ENCODE measurements around the gene NPAS3.

NPAS3 gene

DNA sequence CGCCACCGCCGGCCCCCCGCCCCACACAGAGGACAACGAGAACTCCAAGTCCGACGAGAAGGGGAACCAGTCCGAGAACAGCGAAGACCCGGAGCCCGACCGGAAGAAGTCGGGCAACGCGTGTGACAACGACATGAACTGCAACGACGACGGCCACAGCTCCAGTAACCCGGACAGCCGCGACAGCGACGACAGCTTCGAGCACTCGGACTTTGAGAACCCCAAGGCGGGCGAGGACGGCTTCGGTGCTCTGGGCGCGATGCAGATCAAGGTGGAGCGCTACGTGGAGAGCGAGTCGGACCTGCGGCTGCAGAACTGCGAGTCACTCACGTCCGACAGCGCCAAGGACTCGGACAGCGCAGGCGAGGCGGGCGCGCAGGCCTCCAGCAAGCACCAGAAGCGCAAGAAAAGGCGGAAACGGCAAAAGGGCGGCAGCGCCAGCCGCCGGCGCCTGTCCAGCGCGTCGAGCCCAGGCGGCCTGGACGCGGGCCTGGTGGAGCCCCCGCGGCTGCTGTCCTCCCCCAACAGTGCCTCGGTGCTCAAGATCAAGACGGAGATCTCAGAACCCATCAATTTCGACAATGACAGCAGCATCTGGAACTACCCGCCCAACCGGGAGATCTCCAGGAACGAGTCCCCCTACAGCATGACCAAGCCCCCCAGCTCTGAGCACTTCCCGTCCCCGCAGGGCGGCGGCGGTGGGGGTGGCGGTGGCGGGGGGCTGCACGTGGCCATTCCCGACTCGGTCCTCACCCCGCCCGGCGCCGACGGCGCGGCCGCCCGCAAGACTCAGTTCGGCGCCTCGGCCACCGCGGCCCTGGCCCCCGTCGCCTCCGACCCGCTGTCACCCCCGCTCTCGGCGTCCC, 861.3 kb downstream of the NPAS3 start:
- no peak for DNase-seq (ENCODE audit: low read depth)

DNA sequence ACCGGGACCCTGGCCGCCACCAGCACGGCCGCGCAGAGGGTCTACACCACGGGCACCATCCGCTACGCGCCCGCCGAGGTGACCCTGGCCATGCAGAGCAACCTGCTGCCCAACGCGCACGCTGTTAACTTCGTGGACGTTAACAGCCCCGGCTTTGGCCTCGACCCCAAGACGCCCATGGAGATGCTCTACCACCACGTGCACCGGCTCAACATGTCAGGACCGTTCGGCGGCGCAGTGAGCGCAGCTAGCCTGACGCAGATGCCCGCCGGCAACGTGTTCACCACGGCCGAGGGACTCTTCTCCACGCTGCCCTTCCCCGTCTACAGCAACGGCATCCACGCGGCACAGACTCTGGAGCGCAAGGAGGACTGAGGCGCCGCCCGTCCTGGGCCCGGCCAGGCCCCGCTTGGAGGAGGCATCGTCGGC, 862.1 kb downstream of the NPAS3 start:
- DNase-seq (ENCODE audit: low read depth) = no peak

DNA sequence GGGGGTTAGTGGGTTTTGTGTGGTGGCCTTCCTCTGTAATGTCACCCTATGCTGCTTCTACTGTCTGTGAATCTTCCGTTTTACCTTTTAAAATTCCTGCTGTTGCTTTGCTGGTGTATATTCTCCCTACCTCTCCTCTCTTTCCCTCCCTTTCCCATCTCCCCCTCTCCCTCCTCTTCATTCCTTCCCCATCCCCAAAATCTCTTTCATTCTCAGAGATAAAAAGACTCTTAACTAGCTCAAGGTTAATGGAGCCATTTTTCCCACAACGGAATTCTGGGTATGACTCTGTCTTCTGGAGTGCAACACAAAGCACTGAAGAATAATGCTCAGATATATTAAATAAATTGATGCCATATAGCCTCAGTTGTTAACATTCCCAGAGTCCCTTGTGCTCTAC, 864.1 kb downstream of the NPAS3 start:
- no peak for DNase-seq (ENCODE audit: low read depth)

DNA sequence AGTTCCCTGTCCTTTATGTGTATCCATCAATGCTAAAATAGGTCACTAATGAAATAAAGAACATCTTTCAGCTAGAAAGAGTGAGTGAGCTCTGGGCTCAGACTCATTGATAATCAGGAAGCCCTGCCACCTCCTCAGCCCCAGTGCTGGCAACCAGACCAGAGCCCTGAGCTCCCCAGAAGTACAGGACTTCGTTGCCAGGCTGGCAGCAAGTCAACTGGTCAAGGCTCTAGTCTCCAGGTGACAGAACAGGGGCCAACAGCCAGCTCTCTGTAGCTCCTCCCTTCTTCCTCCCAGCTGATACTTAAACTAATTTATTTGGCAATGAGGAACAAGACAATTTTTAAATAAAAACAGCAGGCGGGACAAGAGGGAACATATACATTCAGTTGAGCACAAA, 866.9 kb downstream of the NPAS3 start:
- no peak for DNase-seq (ENCODE audit: low read depth)

DNA sequence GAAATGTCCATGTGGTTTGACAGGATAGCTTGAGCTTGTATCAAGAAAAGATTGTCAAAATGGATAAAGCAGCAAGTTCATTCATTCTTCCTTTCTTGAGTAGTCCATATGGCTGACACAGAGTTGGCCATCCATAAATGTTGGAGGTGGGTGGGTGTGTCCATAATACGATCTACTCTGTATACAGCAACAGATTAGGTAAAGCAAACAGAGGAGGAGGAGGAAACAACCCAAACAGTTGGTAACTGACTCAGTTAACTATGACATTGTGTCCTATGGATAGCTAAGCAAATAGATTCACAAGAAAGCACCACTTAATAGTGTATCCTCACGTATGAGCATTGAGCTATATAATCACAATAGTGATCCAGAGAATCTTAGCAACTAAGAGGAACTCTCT, 868.2 kb downstream of the NPAS3 start:
- DNase-seq (ENCODE audit: low read depth) = no peak

DNA sequence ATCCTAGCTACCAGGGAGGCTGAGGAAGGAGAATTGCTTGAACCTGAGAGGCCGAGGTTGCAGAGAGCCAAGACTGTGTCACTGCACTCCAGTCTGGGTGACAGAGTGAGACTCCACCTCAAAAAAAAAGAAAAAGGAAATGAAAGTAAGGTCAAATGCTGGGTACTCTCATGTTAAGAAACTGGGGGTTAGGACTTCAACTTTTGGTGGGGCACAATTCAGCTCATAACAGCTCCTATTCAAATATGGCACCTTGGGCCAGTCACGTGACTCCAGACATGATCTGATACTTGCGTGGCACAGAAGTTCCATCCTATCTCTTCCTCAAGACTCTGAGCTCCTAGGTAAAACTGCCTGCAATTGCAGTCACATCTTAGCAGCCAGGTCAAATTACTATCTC, 869.5 kb downstream of the NPAS3 start:
- no peak for DNase-seq (ENCODE audit: low read depth)

DNA sequence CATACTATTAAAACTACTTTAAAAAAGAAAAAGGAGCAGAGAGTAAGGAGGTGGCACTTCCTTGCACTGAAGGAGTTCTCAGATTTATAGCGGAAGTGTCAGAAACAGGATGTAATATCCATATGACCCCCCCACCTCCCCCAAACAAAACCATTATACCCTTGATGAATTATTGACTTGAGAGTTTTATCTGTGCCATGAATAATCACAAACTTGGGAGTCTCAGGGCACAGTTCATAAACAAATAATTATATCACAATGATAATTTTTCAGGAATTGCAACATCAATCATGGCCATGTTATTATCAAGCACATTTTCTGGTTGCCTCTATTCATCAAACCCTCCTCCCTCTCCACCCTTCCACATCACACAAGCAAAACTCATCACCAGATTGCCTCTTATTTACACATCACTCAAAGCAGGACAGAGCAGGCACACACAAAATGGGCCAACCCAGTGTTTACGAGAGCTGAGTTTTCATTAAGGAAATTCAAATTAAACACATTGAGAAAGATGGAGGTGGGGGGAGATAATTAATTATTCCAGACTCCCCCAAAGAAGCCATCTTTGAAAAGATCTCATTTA, 870.8 kb downstream of the NPAS3 start:
- DNase-seq (ENCODE audit: low read depth) = no peak

DNA sequence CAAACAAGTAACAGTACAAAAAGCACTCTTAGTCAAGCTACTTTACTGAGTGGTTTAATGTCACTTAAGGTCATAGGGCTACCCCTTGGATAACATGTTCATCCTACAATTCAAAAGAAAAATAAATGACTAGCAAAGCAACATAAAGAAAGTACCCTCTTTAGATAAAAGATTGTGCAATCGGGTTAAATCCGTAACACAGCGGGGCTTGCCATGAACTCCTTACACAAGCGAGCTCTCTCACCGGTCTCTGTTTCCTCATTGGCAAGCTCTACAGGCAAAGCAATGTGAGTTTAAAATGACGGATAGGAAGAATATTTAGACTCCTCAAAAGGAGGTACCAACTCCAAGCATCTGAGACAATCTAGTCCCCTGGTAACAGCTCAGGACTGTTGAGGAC, 871.6 kb downstream of the NPAS3 start:
- DNase-seq (ENCODE audit: low read depth) = no peak

DNA sequence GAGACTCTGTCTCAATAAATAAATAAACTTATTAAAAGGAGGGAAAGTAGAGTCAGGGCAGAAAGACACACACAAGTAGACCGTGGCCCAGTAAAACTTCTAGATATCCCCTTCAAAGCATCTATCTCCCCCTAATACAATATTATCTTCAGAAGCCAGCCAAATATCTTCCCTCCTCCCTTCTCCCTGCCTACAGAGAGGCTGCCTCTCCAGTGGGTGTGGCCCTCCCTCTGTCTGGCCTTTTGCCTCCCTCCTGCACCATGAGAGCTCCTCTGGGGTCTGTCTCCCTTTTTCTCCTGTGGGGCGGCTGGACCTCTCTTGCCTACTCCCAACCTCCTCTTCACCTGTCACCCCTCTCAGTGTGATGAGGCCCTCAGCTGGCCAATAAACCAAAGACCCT, 873.0 kb downstream of the NPAS3 start:
- DNase-seq (ENCODE audit: low read depth) = no peak

DNA sequence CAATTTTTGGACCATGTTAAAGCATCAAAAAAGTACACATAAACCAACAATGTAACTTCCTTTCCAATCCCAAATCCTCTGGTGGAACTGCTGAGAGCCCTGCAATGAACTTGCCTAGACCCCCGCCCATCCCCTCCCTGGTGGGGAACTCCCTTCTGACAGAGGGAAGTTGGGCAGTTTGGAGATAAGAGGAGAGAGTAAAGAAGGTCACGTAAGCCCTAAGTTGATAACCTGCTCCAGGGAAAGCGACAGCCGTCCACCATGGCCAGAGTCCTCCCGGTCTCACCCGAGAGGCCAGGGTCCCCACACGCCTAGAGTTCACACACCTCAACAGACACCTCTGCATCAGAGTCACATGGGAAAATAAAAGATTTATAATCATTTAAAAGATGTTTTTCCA, 873.5 kb downstream of the NPAS3 start:
- DNase-seq (ENCODE audit: low read depth) = peak; percentile 37

DNA sequence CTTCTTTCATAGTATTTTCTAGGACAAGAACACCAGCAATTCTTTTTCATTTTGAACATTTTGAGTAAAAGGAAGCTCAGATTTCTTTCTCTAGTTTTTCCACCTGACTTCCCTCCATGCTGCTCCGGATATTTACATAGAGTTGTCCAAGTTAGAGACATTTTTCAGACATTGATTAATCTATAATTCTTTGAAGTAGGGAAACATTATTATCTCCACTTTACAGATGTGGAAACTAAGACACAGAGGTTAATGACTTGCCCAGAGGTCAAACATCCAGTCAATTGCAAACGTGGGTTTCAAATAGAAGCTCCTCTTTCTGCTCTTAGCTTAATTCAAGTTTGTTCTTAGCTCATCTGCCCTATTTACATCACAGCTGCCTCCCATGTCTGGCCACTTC, 873.9 kb downstream of the NPAS3 start:
- DNase-seq (ENCODE audit: low read depth) = peak; percentile 7

DNA sequence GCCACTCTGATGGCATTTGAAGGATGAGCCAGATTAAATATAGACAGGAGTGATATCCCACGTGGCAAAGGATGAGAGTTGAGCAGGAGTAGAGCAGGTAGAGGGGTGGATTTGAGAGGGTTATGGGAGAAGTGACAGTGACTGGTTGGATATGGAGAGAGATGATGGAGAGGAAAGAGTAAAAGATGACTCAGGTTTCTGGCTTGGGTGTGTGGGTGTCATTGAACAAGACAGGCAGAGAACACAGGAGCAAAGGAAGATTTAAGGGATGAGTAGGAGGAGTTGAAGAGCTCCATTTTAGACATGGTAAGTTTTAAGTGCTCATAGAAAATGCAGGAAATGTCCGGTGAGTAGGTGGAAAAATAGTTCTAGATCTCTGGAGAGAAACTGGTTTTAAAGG, 875.3 kb downstream of the NPAS3 start:
- DNase-seq (ENCODE audit: low read depth) = no peak

DNA sequence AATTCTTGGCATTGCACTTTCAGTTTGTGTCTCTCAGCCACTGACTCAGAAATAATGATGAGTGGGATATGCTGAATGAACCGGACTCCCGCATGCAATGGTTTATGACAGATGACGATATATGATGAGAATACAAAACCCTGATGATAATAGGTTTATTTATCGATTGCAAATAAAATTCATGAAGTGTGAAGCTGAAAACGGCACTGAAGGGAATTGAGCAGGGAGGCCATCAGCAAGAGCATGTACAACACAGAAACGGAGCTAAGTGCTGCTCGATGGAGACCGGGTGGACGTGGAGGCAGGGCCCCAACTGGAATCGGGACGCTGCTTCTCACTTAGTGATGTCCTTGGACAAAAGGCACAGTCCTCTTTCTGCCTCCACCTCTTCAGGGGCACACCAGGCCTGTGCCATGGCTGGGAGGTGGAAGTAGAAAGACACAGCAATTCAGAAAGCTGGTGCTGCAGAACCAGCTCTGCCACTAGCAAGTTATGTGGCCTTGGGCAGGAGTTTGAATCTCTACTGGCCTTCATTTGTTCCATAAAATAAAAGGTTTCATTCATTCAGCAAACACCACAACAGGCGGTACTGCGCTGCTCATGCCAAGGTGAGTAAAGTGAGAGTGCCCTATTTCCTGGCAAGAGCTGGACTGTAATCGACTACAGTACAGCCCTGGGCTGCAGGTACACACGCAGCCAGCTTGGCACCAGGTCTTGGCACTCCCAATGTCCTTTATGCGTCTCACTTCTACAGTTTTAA, 895.2 kb downstream of the NPAS3 start:
- DNase-seq (ENCODE audit: low read depth) = no peak

DNA sequence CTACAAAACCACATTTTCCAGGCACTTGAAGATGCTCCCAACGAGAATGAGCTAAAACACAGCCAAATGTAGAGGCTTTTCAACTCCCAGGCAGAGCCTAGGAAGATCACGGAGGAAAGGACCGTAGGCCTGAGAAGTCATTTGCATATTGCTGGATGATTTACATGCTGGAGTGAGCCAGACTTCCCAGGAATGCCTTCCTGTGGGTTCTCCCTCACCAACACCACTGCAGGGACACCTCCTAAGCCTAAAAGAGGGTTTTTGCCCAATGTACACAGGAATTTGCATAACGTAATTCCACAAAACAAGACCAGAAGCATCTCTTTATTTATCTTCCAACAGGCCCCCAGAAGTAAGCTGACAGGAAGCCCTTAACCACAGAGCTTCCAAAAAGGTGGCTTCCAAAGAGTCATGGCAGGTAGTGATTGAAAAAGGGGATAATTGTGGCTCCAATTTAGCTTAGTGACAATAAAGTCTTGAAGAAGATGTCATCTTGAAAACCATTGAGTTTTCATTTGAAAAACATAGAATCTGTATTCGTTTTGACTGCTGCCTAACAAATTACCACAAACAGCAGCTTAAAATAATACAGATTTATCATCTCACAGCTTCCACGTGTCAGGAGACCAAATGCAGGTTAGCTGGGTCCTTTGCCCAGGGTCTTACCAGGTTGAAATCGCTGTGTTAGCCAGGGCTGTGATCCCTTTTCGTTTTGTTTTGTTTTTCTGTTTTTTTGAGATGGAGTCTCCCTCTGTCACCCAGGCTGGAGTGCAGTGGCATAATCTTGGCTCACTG, 896.0 kb downstream of the NPAS3 start:
- DNase-seq (ENCODE audit: low read depth) = no peak

DNA sequence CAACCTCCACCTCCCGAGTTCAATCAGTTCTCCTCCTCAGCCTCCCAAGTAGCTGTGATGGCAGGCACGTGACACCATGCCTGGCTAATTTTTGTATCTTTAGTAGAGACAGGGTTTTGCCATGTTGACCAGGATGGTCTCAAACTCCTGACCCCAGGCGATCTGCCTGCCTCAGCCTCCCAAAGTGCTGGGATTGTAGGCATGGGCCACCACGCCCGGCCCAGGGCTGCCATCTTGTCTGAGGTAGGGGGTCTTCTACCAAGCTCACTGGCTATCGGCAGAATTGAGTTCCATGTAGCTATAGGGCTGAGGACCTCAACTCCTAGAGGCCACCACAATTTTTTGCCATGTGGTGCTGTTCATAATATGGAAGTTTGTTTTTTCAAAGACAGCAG, 896.6 kb downstream of the NPAS3 start:
- DNase-seq (ENCODE audit: low read depth) = no peak

DNA sequence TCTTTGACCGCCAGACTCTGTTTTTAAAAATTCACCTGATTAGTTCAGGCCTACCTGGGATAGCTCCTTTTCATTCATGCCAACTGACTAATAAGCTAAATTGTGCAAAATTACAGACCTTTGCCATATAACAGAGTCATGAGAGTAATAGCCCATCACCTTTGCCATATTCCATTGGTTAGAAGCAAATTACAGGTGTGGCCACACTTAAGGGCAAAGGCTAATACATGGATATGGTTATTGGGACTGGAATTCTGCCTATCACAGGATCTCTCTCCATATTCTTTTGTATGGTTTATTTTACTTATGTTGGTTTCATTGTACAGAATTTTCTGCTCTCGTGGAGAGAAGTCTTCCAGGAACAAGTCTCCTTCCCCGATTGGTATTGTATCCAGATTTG, 897.0 kb downstream of the NPAS3 start:
- DNase-seq (ENCODE audit: low read depth) = no peak

DNA sequence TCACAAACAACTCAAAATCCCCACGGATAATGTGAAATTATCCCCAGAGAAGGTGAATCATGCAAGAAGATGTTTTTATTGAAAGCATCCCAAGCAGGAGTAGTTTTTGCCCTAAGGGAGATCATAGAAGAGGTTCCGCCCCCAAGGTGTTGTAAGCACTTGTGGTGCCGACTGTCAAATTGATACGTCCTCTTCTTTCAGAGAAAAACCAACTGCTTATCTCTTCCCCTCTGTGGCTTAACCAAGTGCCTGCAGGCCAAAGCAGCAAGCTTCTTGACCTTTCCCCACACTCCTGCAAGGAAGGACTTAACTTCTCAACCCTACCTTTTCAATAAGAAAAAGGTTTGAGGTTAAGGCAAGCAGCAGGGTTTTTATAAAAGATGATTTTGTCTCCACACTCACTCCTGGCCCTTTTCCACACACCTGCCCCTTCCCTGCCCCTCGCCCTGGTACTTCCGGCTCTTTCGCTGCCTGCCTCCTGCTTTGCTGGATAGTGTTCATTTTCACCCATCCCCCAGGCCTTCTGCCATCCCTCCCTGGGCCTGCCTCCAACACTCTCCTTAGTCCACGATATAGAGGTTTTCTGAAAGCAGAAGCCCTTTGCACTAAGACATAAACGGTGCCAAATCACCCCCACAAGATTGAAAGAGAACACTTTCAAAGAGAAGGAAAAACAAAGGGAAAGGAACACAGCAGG, 897.7 kb downstream of the NPAS3 start:
- peak; percentile 52 for DNase-seq (ENCODE audit: low read depth)

DNA sequence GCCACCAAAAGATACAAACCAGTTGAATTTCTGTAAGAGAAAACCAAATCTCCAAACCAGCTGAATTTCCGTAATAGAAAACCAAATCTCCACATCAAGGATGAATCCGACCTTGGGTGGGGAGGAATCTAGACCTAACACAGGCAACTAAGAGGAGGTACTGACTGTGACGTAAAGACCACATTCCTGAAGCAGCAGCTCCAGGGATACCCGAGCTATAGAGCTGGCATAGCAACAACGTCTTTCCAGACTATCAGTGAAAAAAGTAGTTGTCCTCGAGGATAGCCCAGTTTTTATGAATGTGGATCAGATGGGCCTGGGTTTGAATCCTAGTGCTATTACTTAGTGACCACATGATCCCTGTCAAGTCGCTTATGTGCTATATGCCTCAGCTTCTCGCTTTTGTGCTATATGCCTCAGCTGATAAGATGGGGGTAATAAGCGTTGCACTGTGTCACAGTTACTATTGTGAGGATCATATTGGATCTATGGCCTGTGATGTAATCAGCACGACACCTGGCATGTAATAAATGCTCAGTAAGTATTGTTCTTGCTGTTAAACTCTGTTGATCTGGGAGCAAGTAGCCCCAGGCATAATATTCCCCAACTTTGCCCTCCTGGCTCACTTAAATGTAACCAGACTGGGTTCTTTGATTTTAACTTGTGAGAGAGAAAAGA, 898.4 kb downstream of the NPAS3 start:
- no peak for DNase-seq (ENCODE audit: low read depth)

DNA sequence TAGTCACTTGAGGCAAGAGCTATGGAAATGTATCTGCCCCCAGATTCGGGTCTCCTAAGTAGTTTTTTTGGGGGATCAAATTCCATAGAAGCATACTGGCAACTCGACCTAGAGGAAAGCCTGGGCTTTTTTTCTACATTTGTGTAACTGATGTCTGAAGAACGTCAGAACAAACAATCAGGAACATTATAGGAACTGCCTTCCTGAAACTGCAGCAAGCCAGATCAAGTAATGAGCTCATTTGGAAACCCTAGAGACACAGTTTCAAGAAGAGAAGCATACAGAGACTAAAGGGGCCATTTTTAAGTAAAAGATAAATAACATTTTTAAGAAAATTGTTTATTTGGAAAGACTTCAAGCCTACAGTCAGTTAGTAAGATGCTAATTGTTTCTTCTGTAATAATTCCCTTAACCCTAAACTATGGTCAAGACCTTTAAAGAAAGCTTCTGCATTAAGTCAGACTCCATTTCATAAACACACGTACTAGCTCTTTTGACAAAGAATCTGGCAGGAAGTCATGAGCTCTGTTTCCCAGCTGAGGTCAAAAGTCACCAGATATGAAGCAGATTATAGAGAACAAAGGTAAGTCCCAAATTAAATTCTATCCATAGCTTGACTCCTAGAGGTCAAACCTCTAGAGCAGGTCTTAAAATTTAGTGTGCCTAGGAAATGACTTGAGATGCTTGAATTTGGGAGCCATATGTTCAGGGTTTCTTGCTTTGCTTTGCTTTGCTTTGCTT, 899.4 kb downstream of the NPAS3 start:
- no peak for DNase-seq (ENCODE audit: low read depth)
